GM12801 (cell line): ENCODE data around the gene ITGAX.

Experiments used
- CTCF ChIP-seq: IDR thresholded peaks from one replicate; pipeline ENCODE4 v1.5.1; 2011; ENCODE audit warnings: control low read depth; ENCODE audit not compliant: insufficient read length; ENCODE audit errors: extremely low read depth

ITGAX gene

GRCh38 chr16:31329671-31330552 is 25.1 kb upstream of the ITGAX start:
- no peak for TF ChIP-seq CTCF

GRCh38 chr16:31330553-31330890 is 24.5 kb upstream of the ITGAX start:
- TF ChIP-seq CTCF, result no peak

GRCh38 chr16:31331141-31331764 is 23.7 kb upstream of the ITGAX start:
- no peak for TF ChIP-seq CTCF

GRCh38 chr16:31331807-31332301 is 23.1 kb upstream of the ITGAX start:
- TF ChIP-seq CTCF, result no peak

GRCh38 chr16:31332544-31332943 is 22.4 kb upstream of the ITGAX start:
- no peak for TF ChIP-seq CTCF

- TF ChIP-seq CTCF, result no peak
Measured at GRCh38 chr16:31333686-31334649, 21.0 kb upstream of the ITGAX start.

GRCh38 chr16:31334934-31335333 is 20.0 kb upstream of the ITGAX start:
- no peak for TF ChIP-seq CTCF
